ENCODE results near the gene KLF3. TPM values are rescaled to one million over a fixed set of nuclear protein-coding genes. Genes with fewer than 3 reads are reported as not detected.

The KLF3 gene
- total and polyA plus RNA-seq, 2 of the 4 experiments (the other 2 are of a cell fraction): 8.2 to 12.6 TPM

GRCh38 chr4:38681281-38681991, 17.4 kb downstream of the KLF3 start (continued):
- TF ChIP-seq CHD1 (IDR thresholded peaks at IDR 0.05; ENCODE audit: low read depth, low read length): no peak
- no peak for TF ChIP-seq RCOR1 (IDR thresholded peaks at IDR 0.05; ENCODE audit: insufficient replicate concordance, low read length)

- Histone ChIP-seq H3K27ac (ENCODE audit: insufficient read depth, low read length) (no peak overlapping the region), H3K18ac (ENCODE audit: low read depth, low read length) (no peak overlapping the region), H3K9me1 (ENCODE audit: insufficient read depth, low read length) (peaks cover 30% of the 10 kb centered on the region), H2BK5ac (ENCODE audit: low read depth, low read length, poor library complexity, severe bottlenecking) (no peak overlapping the region), H3K14ac (replicated peaks; ENCODE audit: low read depth, low read length) (no peak overlapping the region), H4K20me1 (ENCODE audit: insufficient read depth, low read length) (peaks cover 70% of the 10 kb centered on the region), H3K4me3 (ENCODE audit: insufficient read depth, low read depth, low read length) (no peak overlapping the region), H3K36me3 (ENCODE audit: control insufficient read depth, insufficient read depth, low read length) (peaks cover 20% of the 10 kb centered on the region), H3K4me2 (ENCODE audit: low read depth, low read length) (no peak overlapping the region), H3K56ac (ENCODE audit: extremely low read depth, insufficient read depth, low read length) (no peak overlapping the region), H2BK15ac (ENCODE audit: low read depth, low read length) (no peak overlapping the region), H2BK20ac (ENCODE audit: low read depth, low read length) (no peak overlapping the region), H4K5ac (ENCODE audit: low read depth, low read length) (no peak overlapping the region), H4K91ac (ENCODE audit: insufficient read depth, low read depth, low read length) (no peak overlapping the region), H2BK120ac (ENCODE audit: low read depth, low read length) (no peak overlapping the region), H3K9me3 (ENCODE audit: control insufficient read depth, insufficient read depth, low read length) (no peaks in the 10 kb centered on the region), H2AFZ (replicated peaks; ENCODE audit: low read length, poor library complexity) (no peak overlapping the region), H3K27me3 (ENCODE audit: control insufficient read depth, insufficient read depth, low read length) (no peaks in the 10 kb centered on the region), H4K8ac (ENCODE audit: low read depth in 2 of 2, low read length in 2 of 2) (no peak overlapping the region), H3K23ac (ENCODE audit: low read depth, low read length) (no peak overlapping the region), H3K4ac (ENCODE audit: low read depth, low read length) (no peak overlapping the region), H3K79me1 (ENCODE audit: low read depth in 1 of 2, low read length in 2 of 2) (peaks cover 43 to 73% of the 10 kb centered on the region in 2 experiments), H2AK5ac (ENCODE audit: low read depth, low read length) (no peak overlapping the region), H3K4me1 (ENCODE audit: control insufficient read depth, insufficient read depth, low read length) (peaks cover 15% of the 10 kb centered on the region), H3K9ac (ENCODE audit: low read depth, low read length) (no peak overlapping the region), H2AK9ac (replicated peaks; ENCODE audit: low read depth, low read length, poor library complexity) (no peak overlapping the region)
- ATAC-seq (ENCODE audit: low read depth) (no peak), DNase-seq (no peak)
- TF ChIP-seq, protein P1, sequence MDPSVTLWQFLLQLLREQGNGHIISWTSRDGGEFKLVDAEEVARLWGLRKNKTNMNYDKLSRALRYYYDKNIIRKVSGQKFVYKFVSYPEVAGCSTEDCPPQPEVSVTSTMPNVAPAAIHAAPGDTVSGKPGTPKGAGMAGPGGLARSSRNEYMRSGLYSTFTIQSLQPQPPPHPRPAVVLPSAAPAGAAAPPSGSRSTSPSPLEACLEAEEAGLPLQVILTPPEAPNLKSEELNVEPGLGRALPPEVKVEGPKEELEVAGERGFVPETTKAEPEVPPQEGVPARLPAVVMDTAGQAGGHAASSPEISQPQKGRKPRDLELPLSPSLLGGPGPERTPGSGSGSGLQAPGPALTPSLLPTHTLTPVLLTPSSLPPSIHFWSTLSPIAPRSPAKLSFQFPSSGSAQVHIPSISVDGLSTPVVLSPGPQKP (IDR thresholded peaks at IDR 0.05; ENCODE audit: borderline replicate concordance, low read depth, low read length): no peak
- no peak for TF ChIP-seq MAFK (IDR thresholded peaks at IDR 0.05; ENCODE audit: low read depth, low read length)
- TF ChIP-seq RFX5 (IDR thresholded peaks at IDR 0.05; ENCODE audit: low read depth, low read length): no peak
- TF ChIP-seq POLR2A (IDR thresholded peaks at IDR 0.05; ENCODE audit: low read depth, low read length): no peak
- TF ChIP-seq RCOR1 (IDR thresholded peaks at IDR 0.05; ENCODE audit: insufficient replicate concordance, low read length): no peak
- no peak for TF ChIP-seq USF2 (IDR thresholded peaks at IDR 0.05; ENCODE audit: low read depth, low read length)
- no peak for TF ChIP-seq RAD21 (IDR thresholded peaks at IDR 0.05; ENCODE audit: low read length)
- TF ChIP-seq FOS (IDR thresholded peaks at IDR 0.05; ENCODE audit: low read depth, low read length): no peak
- no peak for TF ChIP-seq NFE2L2 (IDR thresholded peaks at IDR 0.05; ENCODE audit: low read depth, low read length)
- TF ChIP-seq CHD1 (IDR thresholded peaks at IDR 0.05; ENCODE audit: low read depth, low read length): no peak
- TF ChIP-seq, protein P2, sequence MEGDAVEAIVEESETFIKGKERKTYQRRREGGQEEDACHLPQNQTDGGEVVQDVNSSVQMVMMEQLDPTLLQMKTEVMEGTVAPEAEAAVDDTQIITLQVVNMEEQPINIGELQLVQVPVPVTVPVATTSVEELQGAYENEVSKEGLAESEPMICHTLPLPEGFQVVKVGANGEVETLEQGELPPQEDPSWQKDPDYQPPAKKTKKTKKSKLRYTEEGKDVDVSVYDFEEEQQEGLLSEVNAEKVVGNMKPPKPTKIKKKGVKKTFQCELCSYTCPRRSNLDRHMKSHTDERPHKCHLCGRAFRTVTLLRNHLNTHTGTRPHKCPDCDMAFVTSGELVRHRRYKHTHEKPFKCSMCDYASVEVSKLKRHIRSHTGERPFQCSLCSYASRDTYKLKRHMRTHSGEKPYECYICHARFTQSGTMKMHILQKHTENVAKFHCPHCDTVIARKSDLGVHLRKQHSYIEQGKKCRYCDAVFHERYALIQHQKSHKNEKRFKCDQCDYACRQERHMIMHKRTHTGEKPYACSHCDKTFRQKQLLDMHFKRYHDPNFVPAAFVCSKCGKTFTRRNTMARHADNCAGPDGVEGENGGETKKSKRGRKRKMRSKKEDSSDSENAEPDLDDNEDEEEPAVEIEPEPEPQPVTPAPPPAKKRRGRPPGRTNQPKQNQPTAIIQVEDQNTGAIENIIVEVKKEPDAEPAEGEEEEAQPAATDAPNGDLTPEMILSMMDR (conservative IDR thresholded peaks at IDR 0.05; ENCODE audit: low read depth, low read length): no peak
- no TSS peak for BruUV-seq (replicated peaks)
- intact Hi-C loops (cut with micrococcal nuclease): no loop called here
- CTCF ChIA-PET: interaction anchor here (1.1 kb wide), 1 partner anchor 363 kb away, joined by 6 read pairs; no protein-coding TSS in a partner anchor
- in situ Hi-C loops (cut with MboI; ENCODE audit: low sequenced_read_pairs): no loop called here
- dilution Hi-C loops (cut with HindIII; ENCODE audit: low sequenced_read_pairs, unreplicated experiment): no loop called here
- POLR2A ChIA-PET (ENCODE audit: unreplicated experiment): no interaction called here
- no CpG with 5 or more reads among the region's 5 CpGs for WGBS, 2 experiments (ENCODE audit: extremely low coverage in 2 of 2, insufficient read length in 1 of 2)
These were observed 18.3 kb downstream of the KLF3 start for GRCh38 chr4:38682336-38682735.
